HG03025 (cell line): ENCODE results near the gene UBA6.

Experiments
- ATAC-seq: cut with Tn5 transposase; IDR thresholded peaks from one replicate; pipeline ENCODE4 v1.9.1; 2021; ENCODE audit warnings: mild to moderate bottlenecking, moderate library complexity; ENCODE audit not compliant: unreplicated experiment, low FRiP score

Gene UBA6

GRCh38 chr4:67581913-67582312 is 119.0 kb downstream of the UBA6 start:
- ATAC-seq: no peak

GRCh38 chr4:67581208-67581857 is 119.6 kb downstream of the UBA6 start:
- ATAC-seq: no peak

- ATAC-seq: no peak
Measured at GRCh38 chr4:67580577-67580976, 120.4 kb downstream of the UBA6 start.

- peak; percentile 31 for ATAC-seq
Measured at GRCh38 chr4:67576538-67576937, 124.4 kb downstream of the UBA6 start.

GRCh38 chr4:67576059-67576466 is 124.9 kb downstream of the UBA6 start:
- peak; percentile 7 for ATAC-seq

- ATAC-seq: peak; percentile 89
Measured at GRCh38 chr4:67575232-67576058, 125.5 kb downstream of the UBA6 start.

GRCh38 chr4:67573193-67573592 is 127.8 kb downstream of the UBA6 start:
- ATAC-seq: no peak

GRCh38 chr4:67571975-67572374 is 129.0 kb downstream of the UBA6 start:
- ATAC-seq: no peak

- ATAC-seq: no peak
Measured at GRCh38 chr4:67570537-67570936, 130.4 kb downstream of the UBA6 start.

GRCh38 chr4:67568820-67569219 is 132.1 kb downstream of the UBA6 start:
- no peak for ATAC-seq

GRCh38 chr4:67566335-67566734 is 134.6 kb downstream of the UBA6 start:
- no peak for ATAC-seq

- no peak for ATAC-seq
Measured at GRCh38 chr4:67565284-67565683, 135.7 kb downstream of the UBA6 start.
